VCaP (cell line): ENCODE data around the gene C4orf36.

Experiments
- H3K27ac ChIP-seq: fragments of 450-650 bp; 2 replicates; pipeline ENCODE4 v1.5.1; 2017
- CTCF ChIP-seq: fragments of 450-650 bp; conservative IDR thresholded peaks from 2 replicates; pipeline ENCODE4 v1.5.1; 2017; ENCODE audit warnings: mild to moderate bottlenecking, moderate library complexity

The C4orf36 gene

DNA sequence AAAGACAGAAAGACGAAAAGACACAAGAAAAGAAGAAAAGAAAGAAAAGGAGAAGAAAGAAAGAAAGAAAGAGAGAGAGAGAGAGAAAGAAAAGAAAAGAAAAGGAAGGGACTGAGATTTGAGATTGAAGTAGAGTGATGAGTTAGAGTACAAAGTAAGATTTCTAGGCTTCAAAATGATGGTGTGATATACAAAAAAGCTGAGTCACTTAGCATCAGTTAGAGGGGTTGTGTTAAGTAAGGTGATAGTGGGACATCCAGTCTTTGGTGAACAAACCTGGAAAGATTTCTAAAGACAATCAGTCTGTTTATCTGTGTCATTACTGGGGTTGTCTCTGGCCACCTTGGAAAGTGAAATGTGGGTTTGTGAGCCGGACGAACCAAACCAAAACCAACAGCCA lies 56.5 kb downstream of the C4orf36 start:
- no peak overlapping the region for H3K27ac ChIP-seq
- no peak for TF ChIP-seq CTCF

DNA sequence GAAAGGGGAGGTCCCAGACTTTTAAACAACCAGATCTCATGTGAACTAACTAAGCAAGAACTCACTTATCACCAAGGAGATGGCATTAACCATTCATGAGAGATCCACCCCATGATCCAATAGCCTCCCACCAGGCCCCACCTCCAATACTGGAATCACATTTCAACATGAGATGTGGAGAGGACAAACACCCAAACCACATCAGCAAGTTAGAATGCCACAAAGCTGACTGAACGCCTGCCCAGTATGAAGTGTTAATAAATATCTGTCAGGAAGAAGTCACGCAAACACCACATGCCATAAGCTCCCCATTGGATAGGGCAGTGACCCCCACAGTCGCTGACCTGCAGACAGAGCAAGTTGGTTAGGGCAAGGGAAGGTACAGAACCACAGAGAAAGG lies 57.3 kb downstream of the C4orf36 start:
- no peak for TF ChIP-seq CTCF
- H3K27ac ChIP-seq = no peak overlapping the region

- no peak overlapping the region for H3K27ac ChIP-seq
- TF ChIP-seq CTCF = no peak
Observed at GRCh38 chr4:86833615-86834014, 58.6 kb downstream of the C4orf36 start.

- no peak overlapping the region for H3K27ac ChIP-seq
- TF ChIP-seq CTCF = no peak
Observed at GRCh38 chr4:86831262-86832130, 60.7 kb downstream of the C4orf36 start.
